KMS-11 (cell line): ENCODE results near the gene IFT80.

Experiments used
- H2AFZ ChIP-seq: fragments of 200-600 bp; sonication (generic); 2 replicates; pipeline ENCODE4 v1.6.1; 2016; ENCODE audit warnings: antibody characterized with exemption, mixed run types, low read depth
- H3K27ac ChIP-seq: fragments of 200-600 bp; sonication (generic); 2 replicates; pipeline ENCODE4 v1.6.1; 2016; ENCODE audit warnings: mild to moderate bottlenecking, mixed run types
- H3K27me3 ChIP-seq: fragments of 200-600 bp; sonication (generic); 2 replicates; pipeline ENCODE4 v1.6.1; 2017; ENCODE audit warnings: mild to moderate bottlenecking, low read depth, mixed run types, moderate library complexity; ENCODE audit not compliant: insufficient read depth
- H3K36me3 ChIP-seq: fragments of 200-600 bp; sonication (generic); 2 replicates; pipeline ENCODE4 v1.6.1; 2017; ENCODE audit warnings: mild to moderate bottlenecking, mixed run types; ENCODE audit not compliant: insufficient read depth
- H3K4me1 ChIP-seq: fragments of 200-600 bp; sonication (generic); 2 replicates; pipeline ENCODE4 v1.6.1; 2016; ENCODE audit warnings: mild to moderate bottlenecking, low read depth, mixed run types; ENCODE audit not compliant: poor library complexity, severe bottlenecking
- H3K4me2 ChIP-seq: fragments of 200-600 bp; sonication (generic); 2 replicates; pipeline ENCODE4 v1.7.0; 2016; ENCODE audit warnings: mild to moderate bottlenecking, mixed run types
- H3K4me3 ChIP-seq: fragments of 200-600 bp; sonication (generic); IDR thresholded peaks from 2 replicates; pipeline ENCODE4 v1.6.1; 2017; ENCODE audit warnings: low read depth, low read length, mixed read lengths; ENCODE audit not compliant: insufficient read depth
- H3K79me2 ChIP-seq: fragments of 200-600 bp; sonication (generic); 2 replicates; pipeline ENCODE4 v1.6.1; 2016; ENCODE audit warnings: low read depth, mixed run types; ENCODE audit not compliant: insufficient read depth
- H3K9ac ChIP-seq: fragments of 200-600 bp; sonication (generic); 2 replicates; pipeline ENCODE4 v1.6.1; 2016; ENCODE audit warnings: mild to moderate bottlenecking, mixed run types
- H4K20me1 ChIP-seq: fragments of 200-600 bp; sonication (generic); 2 replicates; pipeline ENCODE4 v1.6.1; 2016; ENCODE audit warnings: mild to moderate bottlenecking, mixed run types; ENCODE audit not compliant: insufficient read depth
- TF ChIP-seq, protein P1 (sequence below): fragments of 200-600 bp; sonication (generic); conservative IDR thresholded peaks from 2 replicates; pipeline ENCODE4 v1.6.1; 2017; ENCODE audit warnings: low read depth, mild to moderate bottlenecking, antibody characterized with exemption, low read length, moderate library complexity, mixed read lengths

IFT80 gene

DNA sequence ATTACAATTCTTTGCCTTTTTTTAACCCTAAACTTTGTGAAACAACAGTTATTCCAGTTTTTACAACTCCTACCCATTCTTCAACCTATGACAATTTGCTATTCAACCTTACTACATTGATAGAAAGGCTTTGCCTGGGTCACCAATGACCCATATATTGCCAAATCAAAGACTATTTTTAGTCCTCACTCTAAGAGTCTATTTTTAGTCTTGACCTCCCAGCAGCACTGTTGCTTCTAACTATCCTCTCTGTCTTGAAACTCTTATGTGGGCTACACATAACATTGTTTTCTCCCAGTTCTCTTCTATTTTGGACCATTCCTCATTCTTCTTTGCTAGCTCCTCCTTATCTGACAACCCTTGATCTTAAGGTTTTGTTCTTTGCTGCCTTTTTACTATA lies 102.4 kb downstream of the IFT80 start:
- Histone ChIP-seq H4K20me1 (no peaks in the 10 kb centered on the region), H3K4me3 (no peak overlapping the region), H3K27me3 (no peaks in the 10 kb centered on the region; the same call in 1 of the 2 replicates), H3K4me2 (peak overlapping the region; percentile 61), H3K79me2 (no peaks in the 10 kb centered on the region), H3K27ac (no peak overlapping the region), H2AFZ (no peak overlapping the region), H3K36me3 (no peaks in the 10 kb centered on the region), H3K9ac (no peak overlapping the region), H3K4me1 (peaks cover 22% of the 10 kb centered on the region)
- TF ChIP-seq, protein P1, sequence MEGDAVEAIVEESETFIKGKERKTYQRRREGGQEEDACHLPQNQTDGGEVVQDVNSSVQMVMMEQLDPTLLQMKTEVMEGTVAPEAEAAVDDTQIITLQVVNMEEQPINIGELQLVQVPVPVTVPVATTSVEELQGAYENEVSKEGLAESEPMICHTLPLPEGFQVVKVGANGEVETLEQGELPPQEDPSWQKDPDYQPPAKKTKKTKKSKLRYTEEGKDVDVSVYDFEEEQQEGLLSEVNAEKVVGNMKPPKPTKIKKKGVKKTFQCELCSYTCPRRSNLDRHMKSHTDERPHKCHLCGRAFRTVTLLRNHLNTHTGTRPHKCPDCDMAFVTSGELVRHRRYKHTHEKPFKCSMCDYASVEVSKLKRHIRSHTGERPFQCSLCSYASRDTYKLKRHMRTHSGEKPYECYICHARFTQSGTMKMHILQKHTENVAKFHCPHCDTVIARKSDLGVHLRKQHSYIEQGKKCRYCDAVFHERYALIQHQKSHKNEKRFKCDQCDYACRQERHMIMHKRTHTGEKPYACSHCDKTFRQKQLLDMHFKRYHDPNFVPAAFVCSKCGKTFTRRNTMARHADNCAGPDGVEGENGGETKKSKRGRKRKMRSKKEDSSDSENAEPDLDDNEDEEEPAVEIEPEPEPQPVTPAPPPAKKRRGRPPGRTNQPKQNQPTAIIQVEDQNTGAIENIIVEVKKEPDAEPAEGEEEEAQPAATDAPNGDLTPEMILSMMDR = no peak

DNA sequence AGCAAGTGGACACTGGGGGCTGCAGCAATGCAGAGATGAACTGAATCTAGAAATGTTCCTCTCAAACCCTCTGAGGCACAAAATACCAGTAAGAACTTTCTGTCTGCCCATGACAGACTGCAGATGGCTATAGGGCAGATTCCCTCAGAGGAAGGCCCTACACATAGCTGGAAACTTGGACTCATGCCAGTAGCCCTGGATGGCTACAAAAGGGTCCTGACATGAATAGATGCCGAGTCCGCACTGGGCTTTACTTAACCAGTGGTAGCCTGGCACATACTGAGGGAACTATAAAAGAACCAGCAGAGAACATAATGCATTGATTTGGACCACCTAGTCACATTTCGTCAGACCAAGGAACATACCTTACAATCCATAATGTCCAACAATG lies 107.1 kb downstream of the IFT80 start:
- Histone ChIP-seq H3K4me1 (peaks cover 13% of the 10 kb centered on the region), H3K27ac (no peak overlapping the region), H3K79me2 (no peaks in the 10 kb centered on the region), H3K4me3 (no peak overlapping the region), H3K4me2 (no peak overlapping the region), H4K20me1 (no peaks in the 10 kb centered on the region), H2AFZ (no peak overlapping the region), H3K9ac (no peak overlapping the region), H3K36me3 (no peaks in the 10 kb centered on the region), H3K27me3 (no peaks in the 10 kb centered on the region)
- TF ChIP-seq, protein P1 = no peak

DNA sequence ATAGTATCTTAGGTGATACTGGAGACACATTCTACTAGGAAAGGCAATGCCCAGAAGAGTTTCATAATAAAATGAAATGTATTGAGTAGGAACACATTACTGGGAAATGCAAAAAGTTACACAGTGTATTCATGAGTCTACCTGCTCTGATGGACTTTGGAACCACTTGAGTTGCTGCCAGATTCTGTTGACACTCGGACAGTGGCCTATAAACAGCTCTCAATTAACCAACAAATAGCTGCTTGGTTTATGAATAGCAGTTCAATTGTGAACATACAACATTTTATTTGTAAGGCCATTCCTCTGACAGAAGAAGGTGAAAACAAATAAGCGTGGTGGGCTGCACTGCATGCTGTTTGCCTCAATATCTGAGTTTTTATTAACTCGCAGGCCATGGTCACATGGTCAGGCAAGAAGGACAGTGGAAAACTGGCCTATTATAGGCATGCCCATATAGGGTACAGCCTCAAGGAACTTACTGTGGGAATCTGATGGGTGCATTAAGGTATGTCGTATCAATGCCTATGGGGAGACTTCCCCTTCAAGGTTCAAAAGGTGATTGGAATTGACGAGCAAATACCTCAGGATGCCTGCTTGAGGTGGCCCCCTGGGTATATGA lies 107.6 kb downstream of the IFT80 start:
- no peaks in the 10 kb centered on the region for H3K79me2 ChIP-seq
- no peak overlapping the region for H3K4me2 ChIP-seq
- no peaks in the 10 kb centered on the region for H3K36me3 ChIP-seq
- H3K4me3 ChIP-seq = no peak overlapping the region
- no peak overlapping the region for H2AFZ ChIP-seq
- H3K27ac ChIP-seq = no peak overlapping the region
- H3K27me3 ChIP-seq = no peaks in the 10 kb centered on the region
- H3K4me1 ChIP-seq = peaks cover 8% of the 10 kb centered on the region
- TF ChIP-seq, protein P1 = no peak
- no peaks in the 10 kb centered on the region for H4K20me1 ChIP-seq
- no peak overlapping the region for H3K9ac ChIP-seq

DNA sequence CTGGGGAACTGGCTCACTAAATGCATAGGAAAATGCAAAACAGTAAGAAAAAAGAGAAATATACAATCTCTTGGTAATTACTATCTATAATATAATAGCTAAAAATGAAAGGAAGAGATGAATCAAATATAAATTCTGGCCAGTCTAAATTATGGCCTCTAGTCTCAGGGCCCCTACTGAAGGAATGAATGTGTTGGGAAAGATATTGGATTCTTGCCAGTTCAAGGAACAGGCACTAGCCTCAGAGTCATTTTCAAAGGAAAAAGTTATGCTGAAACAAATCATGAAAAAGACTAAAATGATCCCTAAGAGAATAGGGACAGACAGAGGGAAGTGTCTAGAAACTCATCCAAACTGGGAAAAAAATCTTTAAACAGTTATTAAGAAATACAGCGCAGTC lies 111.4 kb downstream of the IFT80 start:
- Histone ChIP-seq H3K4me2 (no peak overlapping the region), H3K4me3 (no peak overlapping the region), H3K4me1 (no peaks in the 10 kb centered on the region), H3K27ac (no peak overlapping the region), H4K20me1 (no peaks in the 10 kb centered on the region), H3K9ac (no peak overlapping the region), H3K27me3 (no peaks in the 10 kb centered on the region), H3K79me2 (no peaks in the 10 kb centered on the region), H3K36me3 (no peaks in the 10 kb centered on the region), H2AFZ (no peak overlapping the region)
- TF ChIP-seq, protein P1 = no peak
